GM12878 (cell line): ENCODE results near the gene MRTFA. TPM values are rescaled to one million over a fixed set of nuclear protein-coding genes. Genes with fewer than 3 reads are reported as not detected.

ENCODE experiments used
- CBX5 ChIP-seq: sonication (generic); IDR thresholded peaks from 2 replicates; pipeline ENCODE4 v1.6.1; 2016; ENCODE audit warnings: low read depth, moderate library complexity, mild to moderate bottlenecking, inconsistent platforms
- polyA plus RNA-seq, 11 experiments: library from polyadenylated mRNA; depleted of rRNA in 4 of 11; unstranded in 6 of 11; stranded (reverse) in 5 of 11; fragments of >200 nt; fragmentation: Nextera tagmentation in 4 of 11; fragmentation: Illumina TruSeq in 1 of 11; extraction: Ambion mirVana in 4 of 11; extraction: Trizol in 1 of 11; gene quantifications; 1 replicate in 1 of 11; 2 replicates in 10 of 11; pipeline versions ENCODE4 v1.2.1 to v1.2.3, GENCODE V29; 2011 to 2016; ENCODE audit warnings: inconsistent platforms in 2 of 11, missing spikeins in 2 of 11, low read depth in 1 of 11
- total RNA-seq, 4 experiments: library from RNA; depleted of rRNA in 3 of 4; stranded (reverse); fragments of >200 nt in 3 of 4; fragmentation: Illumina TruSeq in 1 of 4; extraction: Trizol in 1 of 4; gene quantifications; 2 replicates each; pipeline versions ENCODE4 v1.2.1 to v1.2.3, GENCODE V29; 2013 to 2021
- TF ChIP-seq, protein P1 (sequence below): fragments of 450-650 bp; IDR thresholded peaks from 2 replicates; pipeline ENCODE4 v1.6.1; 2017; ENCODE audit warnings: low read depth, mild to moderate bottlenecking, moderate library complexity
- TF ChIP-seq, protein P2 (sequence below): fragments of 150-350 bp; IDR thresholded peaks from 2 replicates; pipeline ENCODE4 v1.6.1; 2016; ENCODE audit warnings: low read depth, low read length

The MRTFA gene
- total and polyA plus RNA-seq, 10 of the 15 experiments (the other 5 are each of a cell fraction or from before 2014, with no cell fraction given) = 2.0 to 63.9 (median 17.9) TPM

DNA sequence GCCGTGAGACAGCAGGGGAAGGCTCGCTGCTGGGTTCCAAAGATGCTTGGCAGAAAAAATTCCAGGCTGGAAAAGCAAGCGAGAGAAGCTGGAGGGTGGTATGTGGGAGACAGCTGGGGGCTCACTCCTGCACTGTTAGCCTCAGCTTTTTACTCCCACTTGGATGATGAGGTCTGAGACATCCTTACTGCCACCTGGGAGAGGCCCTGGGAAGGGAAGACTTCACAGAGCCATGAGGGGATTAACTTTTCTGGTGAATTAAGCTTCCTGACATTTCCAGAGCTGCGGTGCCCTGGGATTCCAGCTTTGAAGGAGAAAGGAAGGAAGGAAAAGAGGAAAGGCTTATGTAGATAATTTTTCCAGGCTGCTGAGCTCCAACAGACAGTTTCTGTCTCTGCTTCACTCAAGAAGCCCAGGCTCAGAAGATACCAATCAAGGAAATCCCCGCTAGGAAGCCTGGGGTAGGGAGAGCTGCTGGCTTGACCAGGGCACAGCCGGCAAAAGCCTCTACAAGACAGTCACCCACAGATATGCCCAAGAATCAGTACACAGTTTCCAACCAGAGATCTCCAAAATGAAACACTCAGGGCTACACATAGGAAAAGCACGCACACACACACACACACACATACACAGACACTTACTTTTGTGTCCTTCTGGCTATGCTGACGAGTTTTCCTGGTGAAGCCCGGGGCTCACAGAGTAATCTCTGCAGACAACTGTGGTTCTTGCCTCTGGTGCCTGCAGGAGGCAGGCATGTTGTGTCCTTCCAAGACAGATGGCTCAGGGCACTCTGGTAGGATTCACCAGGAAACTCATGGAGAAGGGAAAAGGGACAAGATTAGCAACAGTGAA is 43.7 kb upstream of the MRTFA start (continued):
- TF ChIP-seq, protein P1, sequence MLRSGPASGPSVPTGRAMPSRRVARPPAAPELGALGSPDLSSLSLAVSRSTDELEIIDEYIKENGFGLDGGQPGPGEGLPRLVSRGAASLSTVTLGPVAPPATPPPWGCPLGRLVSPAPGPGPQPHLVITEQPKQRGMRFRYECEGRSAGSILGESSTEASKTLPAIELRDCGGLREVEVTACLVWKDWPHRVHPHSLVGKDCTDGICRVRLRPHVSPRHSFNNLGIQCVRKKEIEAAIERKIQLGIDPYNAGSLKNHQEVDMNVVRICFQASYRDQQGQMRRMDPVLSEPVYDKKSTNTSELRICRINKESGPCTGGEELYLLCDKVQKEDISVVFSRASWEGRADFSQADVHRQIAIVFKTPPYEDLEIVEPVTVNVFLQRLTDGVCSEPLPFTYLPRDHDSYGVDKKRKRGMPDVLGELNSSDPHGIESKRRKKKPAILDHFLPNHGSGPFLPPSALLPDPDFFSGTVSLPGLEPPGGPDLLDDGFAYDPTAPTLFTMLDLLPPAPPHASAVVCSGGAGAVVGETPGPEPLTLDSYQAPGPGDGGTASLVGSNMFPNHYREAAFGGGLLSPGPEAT = no peak
- TF ChIP-seq CBX5 = no peak
- TF ChIP-seq, protein P2, sequence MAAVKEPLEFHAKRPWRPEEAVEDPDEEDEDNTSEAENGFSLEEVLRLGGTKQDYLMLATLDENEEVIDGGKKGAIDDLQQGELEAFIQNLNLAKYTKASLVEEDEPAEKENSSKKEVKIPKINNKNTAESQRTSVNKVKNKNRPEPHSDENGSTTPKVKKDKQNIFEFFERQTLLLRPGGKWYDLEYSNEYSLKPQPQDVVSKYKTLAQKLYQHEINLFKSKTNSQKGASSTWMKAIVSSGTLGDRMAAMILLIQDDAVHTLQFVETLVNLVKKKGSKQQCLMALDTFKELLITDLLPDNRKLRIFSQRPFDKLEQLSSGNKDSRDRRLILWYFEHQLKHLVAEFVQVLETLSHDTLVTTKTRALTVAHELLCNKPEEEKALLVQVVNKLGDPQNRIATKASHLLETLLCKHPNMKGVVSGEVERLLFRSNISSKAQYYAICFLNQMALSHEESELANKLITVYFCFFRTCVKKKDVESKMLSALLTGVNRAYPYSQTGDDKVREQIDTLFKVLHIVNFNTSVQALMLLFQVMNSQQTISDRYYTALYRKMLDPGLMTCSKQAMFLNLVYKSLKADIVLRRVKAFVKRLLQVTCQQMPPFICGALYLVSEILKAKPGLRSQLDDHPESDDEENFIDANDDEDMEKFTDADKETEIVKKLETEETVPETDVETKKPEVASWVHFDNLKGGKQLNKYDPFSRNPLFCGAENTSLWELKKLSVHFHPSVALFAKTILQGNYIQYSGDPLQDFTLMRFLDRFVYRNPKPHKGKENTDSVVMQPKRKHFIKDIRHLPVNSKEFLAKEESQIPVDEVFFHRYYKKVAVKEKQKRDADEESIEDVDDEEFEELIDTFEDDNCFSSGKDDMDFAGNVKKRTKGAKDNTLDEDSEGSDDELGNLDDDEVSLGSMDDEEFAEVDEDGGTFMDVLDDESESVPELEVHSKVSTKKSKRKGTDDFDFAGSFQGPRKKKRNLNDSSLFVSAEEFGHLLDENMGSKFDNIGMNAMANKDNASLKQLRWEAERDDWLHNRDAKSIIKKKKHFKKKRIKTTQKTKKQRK = no peak
